ENCODE results near the gene NR2C2.
"Not testable (repeated sequence)": the region's sequence is repeated elsewhere in the genome, so short reads cannot be mapped to it uniquely, and the experiment has no call there.

Gene NR2C2

DNA sequence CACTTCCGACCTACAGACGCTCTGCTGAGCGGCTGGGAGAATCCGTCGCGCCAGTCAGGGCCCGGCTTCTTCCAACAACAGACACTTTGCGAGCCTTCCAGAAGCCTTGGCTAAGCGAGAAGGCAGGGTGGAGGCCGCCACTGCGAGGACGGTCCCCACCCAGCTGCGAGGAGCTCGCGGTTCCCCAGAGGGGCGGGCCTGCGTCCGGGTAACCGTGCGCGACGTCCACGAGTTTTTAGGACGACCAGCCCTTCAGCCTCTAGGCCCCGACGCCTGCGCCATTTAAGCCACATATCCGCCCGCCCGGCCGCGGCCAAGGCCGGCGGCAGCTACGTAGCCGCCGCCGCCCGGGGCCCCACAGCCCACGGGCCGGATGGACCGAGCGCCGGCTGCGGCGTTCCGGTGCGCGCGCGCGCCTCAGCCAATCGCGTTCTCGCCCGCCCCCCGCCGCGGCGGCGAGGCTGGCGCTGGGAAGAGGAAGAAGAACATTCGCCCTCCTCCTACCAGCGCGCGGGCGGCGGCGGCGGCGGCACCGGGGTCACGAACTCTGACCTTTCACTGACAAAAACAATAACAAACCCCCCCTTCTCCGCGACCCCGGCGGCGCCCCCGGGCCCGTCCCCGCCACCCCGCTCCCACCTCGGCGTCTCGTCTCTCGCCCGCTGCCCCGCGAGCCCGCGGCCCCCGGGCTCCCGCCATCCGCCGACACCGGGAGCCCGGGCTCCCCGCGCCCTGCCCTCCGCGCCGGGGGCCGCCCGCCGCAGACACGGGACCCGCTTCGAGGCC is at the start of gene NR2C2:
Gene NR2C2, plus strand, starts transcription at position 484 of the 786 bp plus-strand sequence. CDS start 56,332 bp downstream, outside the sequence.
- peak; percentile 93 for DNase-seq (ENCODE audit: low spot score)

DNA sequence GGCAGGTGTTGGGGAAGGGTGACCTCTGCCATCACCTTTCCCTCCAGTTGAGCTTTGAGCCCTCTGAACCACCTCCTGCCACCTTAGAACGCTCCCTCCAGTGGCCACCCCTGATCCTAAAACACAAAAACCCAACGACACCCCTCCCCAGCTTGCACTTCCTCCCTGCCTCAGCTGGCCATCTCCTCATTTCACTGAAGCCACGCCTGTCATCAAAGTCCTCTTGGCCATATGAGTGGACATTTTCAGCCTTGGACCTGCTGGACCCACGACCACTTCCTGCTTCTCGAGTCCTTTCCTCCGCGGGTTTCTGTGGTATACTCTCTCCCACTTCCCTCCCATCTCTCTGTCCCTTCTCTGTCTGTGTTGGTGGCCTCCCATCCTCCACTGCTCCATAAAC is 48.5 kb upstream of the NR2C2 start:
- no peak for DNase-seq (ENCODE audit: low spot score)

DNA sequence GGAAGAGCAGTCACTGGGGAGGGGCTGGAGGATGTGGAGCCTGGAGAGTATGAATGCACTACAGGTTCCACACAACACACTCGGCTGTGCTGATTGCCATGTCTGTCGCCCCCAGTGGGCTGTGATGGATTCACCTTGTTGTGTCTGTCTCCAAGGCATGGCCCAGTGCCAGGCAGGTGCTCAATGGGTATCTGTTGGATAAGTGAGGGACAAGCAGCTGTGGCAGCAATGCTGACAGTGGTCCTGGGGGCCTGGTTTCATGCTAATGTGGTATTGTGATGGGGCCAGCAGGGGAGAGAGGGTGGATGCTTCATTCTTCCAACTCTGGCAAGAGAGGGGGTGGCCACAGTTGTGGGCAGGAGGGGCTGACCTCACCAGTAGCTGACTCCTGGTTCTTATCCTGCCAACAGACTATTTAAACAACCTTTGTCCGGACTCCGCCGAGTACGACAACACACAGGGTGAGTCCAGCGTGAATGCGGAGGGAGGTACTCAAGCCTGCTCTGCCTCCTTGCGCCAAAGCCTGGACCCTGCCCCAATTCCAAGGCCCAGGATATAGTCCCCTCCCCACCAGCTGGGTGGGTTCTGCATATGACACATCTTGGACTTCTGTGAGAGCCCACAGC is 47.3 kb upstream of the NR2C2 start:
- peak; percentile 59 for DNase-seq (ENCODE audit: low spot score)

DNA sequence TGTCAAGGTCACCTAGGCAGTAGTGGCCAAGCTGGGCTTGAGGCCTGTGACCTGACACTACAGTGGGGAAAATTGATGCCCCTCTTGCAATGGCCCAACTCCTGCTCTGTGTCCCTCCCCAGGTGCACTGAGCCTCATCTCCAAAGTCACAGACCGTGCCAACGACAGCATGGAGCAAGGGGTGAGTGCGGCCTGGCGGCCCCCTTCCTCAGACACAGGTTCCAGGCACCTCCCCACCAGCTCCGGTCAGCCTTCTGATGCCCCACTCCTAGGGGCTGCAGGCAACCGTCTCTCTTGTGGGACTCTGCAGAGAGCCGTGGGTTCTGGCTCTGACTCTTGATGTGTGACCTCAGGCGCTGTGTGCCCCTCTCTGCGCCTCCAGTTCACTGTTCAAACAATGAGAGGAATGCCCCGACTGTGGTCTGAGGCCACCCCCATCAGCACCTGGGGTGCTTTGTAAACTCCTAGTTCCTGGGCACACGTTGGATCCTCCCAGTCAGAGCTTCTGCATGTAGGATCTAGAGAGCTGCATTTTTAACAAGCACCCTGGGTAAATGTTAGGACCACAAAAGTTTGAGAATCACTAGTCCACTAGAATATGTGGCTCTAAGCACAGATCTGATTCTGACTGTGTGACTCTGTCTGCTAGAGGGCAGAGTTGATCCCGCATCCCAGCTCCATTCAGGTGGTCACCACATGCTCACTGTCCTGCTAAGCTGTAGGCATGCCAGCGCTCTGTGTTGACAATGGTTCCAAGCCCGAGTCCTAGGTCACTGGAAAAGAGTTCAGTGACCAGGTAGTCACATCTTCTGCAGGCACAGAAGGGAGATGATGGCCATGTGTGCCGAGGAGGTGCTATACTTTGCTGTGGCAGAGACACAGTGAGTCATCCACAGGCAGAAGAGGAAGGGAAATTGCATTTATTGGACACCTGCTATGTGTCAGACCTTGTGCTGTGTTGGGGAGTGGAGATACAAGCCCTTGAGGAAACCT is 46.2 kb upstream of the NR2C2 start:
- no peak for DNase-seq (ENCODE audit: low spot score)

DNA sequence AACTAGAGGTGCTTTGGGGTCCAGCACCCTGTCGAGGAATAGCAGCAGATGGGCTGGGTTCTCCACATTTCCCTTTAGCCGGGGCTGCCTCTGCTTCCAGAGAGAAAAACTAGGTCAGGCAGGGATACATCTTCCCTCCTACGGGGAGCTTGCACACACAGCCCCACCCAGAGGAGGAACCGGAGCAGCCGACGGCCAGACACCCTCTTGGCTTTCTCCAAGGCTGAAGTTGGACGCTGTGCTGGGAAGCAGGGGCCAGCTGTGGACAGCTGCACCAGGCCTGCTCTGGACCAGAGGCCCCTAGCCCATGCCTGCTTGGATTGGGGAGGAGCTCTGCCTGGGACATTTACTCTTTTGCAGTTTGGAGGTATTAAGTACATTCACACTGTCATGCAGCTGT is 44.7 kb upstream of the NR2C2 start:
- no peak for DNase-seq (ENCODE audit: low spot score)

DNA sequence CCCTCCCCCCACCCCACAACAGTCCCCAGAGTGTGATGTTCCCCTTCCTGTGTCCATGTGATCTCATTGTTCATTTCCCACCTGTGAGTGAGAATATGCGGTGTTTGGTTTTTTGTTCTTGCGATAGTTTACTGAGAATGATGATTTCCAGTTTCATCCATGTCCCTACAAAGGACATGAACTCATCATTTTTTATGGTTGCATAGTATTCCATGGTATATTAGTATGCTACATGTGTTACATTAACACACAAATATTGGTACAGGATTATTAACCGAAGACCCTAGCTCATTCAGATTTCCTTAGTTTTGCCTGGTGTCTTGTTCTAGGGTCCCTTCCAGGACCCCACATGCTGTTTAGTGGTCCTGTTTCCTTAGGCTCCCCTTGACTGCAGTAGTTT is 43.9 kb upstream of the NR2C2 start:
- not testable (repeated sequence) for DNase-seq (ENCODE audit: low spot score)

DNA sequence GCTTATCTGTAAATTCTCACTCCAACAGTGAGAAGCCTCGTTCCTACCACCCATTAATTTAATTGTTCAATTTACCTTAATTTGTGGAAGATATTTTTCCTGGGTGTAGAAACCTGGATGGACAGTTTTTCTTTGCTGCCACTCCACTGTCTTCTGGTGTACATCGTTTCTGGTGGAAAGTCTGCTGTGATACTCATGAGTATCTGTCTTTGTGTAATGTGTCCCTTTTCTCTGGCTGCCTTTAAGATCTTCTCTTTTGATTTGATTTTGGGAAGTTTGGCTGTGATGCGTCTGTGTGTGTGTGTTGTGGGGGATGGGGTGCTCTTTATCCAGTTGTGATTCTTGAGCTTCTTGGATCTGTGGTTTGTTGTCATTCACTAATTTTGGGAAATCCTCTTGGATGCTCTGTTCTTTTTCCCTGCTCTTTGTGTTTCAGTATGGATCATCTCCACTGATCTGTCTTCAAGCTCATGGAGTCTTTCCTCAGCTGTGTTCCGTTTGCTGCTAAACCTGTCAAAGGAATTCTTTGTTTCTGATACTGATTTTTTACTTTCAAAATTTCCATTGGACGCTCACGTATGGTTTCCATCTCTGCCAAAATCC is 42.2 kb upstream of the NR2C2 start:
- DNase-seq (ENCODE audit: low spot score): no peak

DNA sequence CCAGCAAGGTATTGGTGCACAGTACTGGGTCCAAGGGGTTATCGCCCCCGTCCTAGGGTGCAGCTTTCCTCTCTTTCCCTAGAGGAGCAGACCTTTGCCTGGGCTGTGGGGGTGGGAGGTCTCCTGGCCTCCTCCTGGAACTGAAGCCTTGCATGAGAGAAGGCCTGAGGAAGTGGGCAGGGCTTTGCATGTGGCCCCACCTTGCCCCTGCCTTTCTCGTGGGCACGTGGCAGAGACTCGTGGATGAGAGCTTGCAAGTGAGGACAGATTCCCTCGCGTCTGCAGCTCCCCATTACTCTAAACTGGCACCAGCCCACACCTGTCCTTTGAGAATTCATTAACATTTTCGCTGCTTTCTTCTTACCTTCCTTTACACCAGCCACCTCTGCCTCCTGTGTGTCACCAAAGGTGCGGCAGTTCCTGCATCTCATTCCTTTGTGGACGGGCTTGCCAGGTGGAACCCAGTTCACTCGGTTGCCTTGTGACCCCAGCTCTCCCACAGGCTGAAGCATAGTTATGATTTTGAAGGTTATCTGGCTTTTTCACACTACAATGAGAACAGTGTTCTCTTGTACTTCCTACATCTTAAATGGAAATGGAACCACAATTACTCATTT is 40.9 kb upstream of the NR2C2 start:
- no peak for DNase-seq (ENCODE audit: low spot score)

DNA sequence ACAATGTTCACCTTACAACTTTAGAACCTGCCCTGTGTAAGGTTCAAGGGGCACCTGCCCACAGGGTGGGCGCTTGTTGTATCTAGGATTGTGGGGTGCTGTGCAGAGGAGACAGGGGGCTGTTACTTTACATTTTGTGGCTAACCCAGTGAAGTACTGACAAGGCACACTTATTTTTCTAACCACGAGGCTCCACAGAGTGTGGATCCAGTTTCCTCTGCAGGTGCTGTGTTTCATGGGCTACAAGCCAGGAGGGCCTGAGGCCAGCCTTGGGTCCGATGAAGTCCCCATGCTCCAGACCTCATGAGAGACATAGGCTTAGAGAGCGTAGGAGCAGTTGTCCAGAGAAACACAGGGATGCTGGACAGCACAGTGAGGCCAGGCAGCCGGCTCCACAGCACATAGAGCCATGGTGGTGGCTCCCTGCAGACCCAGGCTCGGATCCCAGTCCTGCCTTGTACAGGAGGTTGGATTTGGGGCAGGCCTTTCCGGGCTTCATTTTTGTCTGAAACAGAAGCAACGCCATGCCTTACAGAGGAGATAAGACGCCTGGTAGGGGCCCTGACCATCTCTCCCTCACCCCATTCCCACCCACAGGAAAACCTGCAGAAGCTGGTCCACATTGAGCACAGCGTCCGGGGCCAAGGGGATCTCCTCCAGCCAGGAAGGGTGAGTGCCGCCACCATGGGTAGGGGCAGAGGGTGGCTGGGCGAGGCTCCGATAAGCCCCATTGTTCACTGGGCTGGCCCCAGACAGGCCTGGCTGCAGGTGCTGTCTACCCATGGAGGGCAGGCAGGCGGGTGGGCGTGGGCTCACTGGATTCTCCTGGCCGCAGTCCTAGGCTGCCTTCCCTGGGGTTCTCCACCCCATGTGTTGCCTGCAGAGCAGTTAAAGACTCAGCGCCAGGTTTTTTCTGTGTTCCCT is 40.1 kb upstream of the NR2C2 start:
- no peak for DNase-seq (ENCODE audit: low spot score)

DNA sequence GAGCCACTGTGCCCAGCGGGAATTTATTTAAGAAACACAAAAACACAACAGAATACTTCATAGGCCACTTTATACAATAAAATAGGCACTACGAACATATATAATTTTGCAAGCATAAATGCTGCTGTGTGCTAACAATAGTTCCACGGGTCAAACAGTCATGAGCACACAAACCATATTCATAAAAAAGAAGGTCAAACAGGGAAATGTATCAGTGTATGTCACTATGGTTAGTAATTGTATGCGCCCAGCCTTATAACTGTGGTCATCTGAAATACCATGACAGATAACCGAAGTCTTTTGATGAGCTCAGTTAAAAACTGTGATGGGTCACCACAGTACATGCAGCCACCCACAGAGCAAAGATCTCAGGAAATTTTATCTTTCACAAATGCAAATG is 38.1 kb upstream of the NR2C2 start:
- no peak for DNase-seq (ENCODE audit: low spot score)

DNA sequence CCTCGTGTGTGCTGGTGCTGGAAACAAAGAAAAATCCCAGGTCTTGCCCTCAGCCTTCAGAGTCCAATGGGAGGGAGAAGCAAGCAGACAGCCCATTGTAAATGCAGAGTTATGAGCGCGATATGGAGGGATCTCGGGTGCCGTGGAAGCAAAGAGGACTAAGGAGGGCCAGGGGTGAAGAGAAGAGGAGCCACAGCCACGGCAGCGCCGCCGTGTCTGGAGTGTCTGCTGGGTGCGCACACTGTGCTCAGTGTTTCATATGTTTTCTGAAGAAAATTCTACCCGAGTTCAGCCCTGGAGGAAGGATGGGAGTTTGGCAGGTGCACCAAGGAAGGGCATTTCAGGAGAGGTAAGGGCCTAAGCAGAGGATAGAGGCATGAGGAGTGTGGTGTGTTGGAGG is 35.7 kb upstream of the NR2C2 start:
- no peak for DNase-seq (ENCODE audit: low spot score)

DNA sequence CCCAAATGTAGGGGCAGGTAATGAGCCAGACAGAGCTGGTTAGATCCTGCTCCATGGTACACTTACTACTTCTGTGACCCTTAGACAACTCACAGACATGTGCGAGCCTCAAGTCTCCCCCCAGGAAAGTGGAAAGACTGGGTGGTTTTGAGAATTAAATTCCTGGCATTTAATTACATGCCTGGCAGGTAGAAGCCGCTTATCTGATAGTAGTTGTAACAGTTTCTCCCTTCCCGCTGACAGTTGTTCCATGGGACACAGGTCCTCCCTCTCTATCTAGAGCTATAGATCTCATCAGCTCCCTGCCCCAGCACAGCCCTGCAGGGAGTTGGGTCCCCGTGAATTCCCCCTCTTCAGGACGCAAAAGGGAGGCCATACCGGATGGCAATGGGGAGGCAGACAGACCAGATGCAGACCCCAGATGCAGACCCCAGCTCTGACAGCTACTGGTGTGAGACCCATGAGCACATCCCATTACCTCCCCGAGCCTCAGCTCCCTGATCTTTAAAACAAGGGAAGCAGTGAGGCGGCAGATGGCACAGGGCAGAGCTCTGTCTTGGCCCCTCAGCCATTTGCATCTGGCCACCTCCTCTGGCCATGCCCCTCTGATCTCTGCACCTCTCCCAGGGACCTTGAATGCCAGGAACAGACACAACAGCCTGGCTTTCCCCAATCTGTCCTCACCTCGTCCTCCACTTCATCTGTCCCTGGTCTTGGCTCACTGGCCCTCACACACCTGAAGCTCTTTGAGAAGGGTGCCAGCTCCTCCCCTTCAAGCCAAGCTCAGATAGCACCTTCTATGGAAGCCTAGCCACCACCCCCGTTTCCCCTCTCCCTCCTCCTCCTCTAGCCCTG is 34.1 kb upstream of the NR2C2 start:
- no peak for DNase-seq (ENCODE audit: low spot score)

DNA sequence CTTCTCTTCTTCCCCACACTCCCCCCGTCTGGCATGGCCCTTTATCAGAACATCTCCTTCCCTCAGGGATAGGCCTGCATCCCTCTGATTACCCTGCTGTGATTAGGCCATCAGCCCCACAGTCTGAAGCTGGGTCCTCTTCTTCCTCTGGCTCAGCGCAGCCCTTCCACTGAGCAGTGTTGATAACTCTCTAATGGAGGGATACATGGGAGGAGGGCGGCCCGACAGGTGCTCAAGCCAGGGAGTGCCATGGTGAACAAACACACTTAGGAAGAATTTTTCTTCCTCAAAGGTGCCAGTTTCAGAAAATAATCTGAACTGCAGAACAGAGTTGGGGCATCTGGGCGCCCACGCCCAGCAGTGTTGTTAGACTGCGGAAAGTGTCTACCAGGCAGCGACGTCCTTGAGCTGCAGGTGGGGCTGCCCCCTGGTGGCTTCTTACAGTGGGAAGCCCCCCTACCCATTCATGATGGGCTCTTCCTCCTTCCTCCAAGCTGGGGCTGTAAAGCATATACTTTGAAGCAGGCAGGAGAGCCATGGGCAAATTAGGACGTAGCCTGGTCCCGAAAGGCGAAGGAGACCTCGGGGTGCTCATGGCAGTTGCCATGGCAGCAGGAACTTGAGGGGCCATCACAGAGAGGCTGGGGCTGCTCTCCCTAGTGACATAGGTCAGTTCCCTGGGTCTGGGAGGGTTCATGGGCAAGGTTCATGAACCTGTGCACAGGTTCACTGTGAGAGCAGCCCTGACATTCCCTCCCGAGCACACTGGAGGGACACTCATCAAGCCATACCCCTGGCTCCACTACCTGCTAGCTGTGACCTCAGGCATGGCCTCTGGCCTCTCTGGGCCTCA is 33.2 kb upstream of the NR2C2 start:
- no peak for DNase-seq (ENCODE audit: low spot score)

DNA sequence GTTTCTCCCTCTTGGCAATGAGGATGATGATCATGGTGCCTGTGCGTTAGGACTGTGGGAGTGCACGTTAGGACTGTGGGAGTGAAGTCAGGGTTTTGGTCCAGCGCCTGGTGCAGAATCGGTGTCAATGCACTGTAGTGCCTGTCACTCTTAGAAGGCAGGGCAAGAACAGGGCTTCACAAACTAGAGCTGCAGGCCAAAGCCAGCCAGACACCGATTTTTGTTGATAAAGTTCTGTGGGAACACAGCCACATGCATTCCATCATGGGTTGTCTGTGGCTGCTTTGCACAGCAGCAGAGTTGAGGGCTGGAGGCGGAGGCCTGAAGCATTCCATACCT is 32.6 kb upstream of the NR2C2 start:
- DNase-seq (ENCODE audit: low spot score): no peak

DNA sequence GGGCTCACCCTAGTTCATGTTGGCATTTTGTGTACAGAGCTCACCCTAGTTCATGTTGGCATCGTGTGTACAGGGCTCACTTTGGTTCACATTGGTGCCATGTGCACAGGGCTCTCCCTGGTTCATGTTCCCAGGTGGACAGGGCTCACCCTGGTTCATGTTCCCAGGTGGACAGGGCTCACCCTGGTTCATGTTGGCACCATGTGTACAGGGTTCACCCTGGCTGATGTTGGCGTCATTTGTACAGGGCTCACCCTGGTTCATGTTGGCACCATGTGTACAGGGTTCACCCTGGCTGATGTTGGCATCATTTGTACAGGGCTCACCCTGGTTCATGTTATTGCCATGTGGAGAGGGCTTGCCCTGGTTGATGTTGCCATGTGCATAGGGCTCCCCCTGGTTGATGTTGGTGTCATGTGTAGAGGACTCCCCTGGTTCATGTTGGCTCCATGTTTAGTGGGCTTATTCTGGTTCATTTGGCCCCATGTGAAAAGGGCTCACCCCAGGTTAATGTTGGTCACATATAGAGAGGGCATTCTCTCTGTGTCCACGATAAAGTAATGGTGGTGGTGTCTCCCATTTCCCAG is 31.7 kb upstream of the NR2C2 start:
- no peak for DNase-seq (ENCODE audit: low spot score)

DNA sequence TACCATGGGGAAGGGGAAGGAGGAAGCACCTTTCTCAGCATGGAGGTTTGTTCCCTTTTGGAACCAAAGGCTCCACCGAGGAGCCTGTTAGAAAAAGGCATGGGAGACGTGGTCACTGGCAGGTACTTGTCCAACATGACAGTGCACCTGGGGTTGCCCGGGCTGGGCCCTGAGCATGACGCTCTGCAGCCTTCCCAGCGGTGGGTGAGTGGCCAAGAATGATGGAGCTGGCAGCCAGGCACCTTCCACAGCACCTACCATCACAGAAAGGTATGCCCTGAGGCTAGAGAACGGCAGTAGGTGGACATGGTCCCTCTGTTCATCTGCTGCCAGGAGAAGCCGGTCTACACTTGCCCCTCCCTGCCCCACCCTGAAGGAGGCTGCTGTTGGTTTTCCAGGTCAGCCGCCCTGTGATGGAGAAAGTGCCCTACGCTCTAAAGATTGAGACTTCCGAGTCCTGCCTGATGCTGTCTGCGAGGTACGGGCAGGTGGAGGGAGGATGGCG is 29.0 kb upstream of the NR2C2 start:
- DNase-seq (ENCODE audit: low spot score): no peak

DNA sequence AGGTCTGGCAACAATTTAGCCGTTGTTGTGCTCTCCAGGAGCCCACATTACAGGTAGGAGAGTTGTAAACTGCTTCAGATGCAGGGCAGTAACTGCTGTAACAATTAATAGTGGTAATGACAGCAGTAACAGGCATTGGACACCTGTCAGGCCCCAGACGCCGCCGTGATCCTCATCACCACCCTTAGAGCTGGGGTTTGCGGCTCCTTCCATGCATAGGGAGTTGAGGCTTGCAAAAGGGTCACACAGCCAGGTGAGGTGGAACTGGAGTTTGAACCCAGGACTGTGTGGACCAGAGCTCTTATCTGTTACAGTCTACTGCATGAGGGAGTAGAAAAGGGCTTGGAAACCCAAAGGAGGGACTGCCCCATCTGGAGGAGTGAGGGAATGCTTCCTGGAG is 26.8 kb upstream of the NR2C2 start:
- DNase-seq (ENCODE audit: low spot score): no peak

DNA sequence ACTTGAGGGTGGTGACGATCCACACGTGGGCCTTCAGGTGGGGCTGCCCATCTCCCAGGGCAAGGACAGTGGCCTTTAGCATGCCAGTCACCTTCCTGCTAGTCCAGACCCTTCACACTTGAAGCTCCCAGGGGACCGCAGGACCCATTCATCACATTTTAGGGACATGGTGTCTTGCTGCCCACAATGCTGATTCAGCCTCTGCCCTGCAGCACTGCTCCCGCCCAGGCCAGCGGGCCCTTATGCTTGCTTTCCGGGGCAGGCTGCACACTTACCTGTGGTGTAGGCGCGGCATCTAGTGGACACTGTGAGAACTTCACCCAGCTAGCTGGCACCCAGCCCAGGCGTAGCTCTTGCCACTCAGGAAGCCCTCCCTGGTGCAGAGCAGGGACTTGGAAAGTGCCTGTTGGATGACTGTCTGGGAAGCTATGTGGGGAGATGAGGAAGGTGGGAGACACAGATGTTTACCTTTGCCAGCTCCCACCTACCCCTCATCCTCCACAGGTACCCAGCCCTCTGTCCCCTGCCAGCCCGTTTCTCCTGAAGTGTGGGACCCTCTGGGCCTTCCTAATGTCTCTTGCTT is 26.3 kb upstream of the NR2C2 start:
- peak; percentile 92 for DNase-seq (ENCODE audit: low spot score)
